Amygdala (tissue), 56 donors: ENCODE measurements around the gene SFXN1.

Source experiments
- DNase-seq, 56 donors: peaks; one replicate each; lab custom pipeline; 2025; lab: John Stamatoyannopoulos, UW

The SFXN1 gene

GRCh38 chr5:175566697-175567096, 88.3 kb downstream of the SFXN1 start:
- no peak for DNase-seq

DNA sequence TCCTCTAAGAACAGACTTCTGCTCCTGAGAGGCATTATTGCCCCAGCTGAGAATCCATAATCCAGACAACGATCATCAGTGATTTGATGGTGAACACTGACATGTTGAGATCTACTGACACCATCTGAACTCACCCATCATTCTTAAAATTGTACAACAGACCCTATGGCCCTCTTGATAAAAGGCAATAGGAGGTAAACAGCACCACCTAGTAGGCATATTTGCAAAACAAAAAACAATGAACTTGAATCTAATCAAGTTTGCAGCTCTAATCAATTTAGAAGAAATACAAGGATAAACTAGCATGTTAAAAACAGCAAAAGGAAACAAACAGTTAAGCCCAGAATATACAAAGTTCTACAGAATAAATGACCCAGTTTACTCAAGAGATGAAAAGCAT, 89.6 kb downstream of the SFXN1 start:
- DNase-seq = no peak

- no peak for DNase-seq
These were observed 91.3 kb downstream of the SFXN1 start for GRCh38 chr5:175569701-175570100.

GRCh38 chr5:175572886-175573285, 94.5 kb downstream of the SFXN1 start:
- DNase-seq = no peak

GRCh38 chr5:175573493-175574269, 95.3 kb downstream of the SFXN1 start:
- no peak for DNase-seq

- DNase-seq = no peak
These were observed 96.9 kb downstream of the SFXN1 start for GRCh38 chr5:175575301-175575700.

GRCh38 chr5:175576096-175576495, 97.7 kb downstream of the SFXN1 start:
- no peak for DNase-seq

DNA sequence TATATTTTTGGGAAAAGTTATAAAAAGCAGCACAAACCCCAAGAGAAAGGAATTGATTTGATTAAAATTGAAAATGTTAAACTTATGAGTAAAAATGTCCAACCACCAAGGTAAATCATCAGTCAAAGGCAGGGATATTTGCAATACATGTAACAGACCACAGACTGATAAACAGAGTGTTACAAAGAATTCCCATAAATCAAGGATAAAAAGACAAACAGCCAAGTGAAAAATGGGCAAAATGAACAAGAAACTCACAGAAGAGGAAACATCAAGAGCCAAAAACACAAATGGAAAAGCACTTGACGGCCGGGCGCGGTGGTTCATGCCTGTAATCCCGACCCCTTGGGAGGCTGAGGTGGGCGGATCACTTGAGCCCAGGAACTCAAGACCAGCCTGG, 98.2 kb downstream of the SFXN1 start:
- no peak for DNase-seq
